Muscle of leg (tissue), 16 donors: ENCODE data around the gene PLPPR1. TPM values are rescaled to one million over a fixed set of nuclear protein-coding genes. Genes with fewer than 3 reads are reported as not detected.

Experiments used
- DNase-seq: peaks from one replicate; pipeline ENCODE4 v3.0.0; 2013
- H3K27ac ChIP-seq: one replicate; pipeline ENCODE4 v1.5.1; 2013; ENCODE audit warnings: mild to moderate bottlenecking, low read length, control low read depth
- H3K27me3 ChIP-seq: one replicate; pipeline ENCODE4 v1.6.1; 2013; ENCODE audit warnings: low read length; ENCODE audit not compliant: control insufficient read depth, insufficient read depth
- H3K36me3 ChIP-seq: one replicate; pipeline ENCODE4 v1.6.1; 2013; ENCODE audit warnings: low read length; ENCODE audit not compliant: control insufficient read depth, insufficient read depth
- H3K4me1 ChIP-seq: one replicate; pipeline ENCODE4 v1.6.1; 2013; ENCODE audit warnings: low read length; ENCODE audit not compliant: control insufficient read depth, insufficient read depth
- H3K4me3 ChIP-seq: one replicate; pipeline ENCODE4 v1.5.1; 2013; ENCODE audit warnings: low read length, control low read depth
- H3K9me3 ChIP-seq: replicated peaks from 2 replicates; pipeline ENCODE4 v1.6.1; 2013; ENCODE audit warnings: low read depth, low read length; ENCODE audit not compliant: control insufficient read depth
- WGBS: methylation state at CpG from one replicate; pipeline ENCODE4 v1.1.5; 2013; ENCODE audit warnings: missing lambda C conversion rate; ENCODE audit not compliant: insufficient coverage; 5-methylcytosine and 5-hydroxymethylcytosine counted together
- long read RNA-seq, 11 donors: transcript quantifications; one replicate each; lab custom pipeline, GENCODE V29; 2026
- polyA plus RNA-seq, 8 donors: library from polyadenylated mRNA; unstranded; fragments of 120-200 nt; gene quantifications; one replicate each; pipeline versions ENCODE4 v1.2.1 to v1.2.3, GENCODE V29; 2013; ENCODE audit warnings: inconsistent platforms in 1 of 8, low replicate concordance in 1 of 8; ENCODE audit not compliant: insufficient read length in 8 of 8, insufficient read depth in 1 of 8
- total RNA-seq: library from RNA; stranded (reverse); fragments of 120-200 nt; gene quantifications from one replicate; pipeline ENCODE4 v1.2.4, GENCODE V29; 2013

Gene PLPPR1
- total RNA-seq (2.3 TPM), polyA plus RNA-seq (1 to 10 TPM; 1.8 to 4.3 (median 3.2) TPM)
- long read RNA-seq, donor 1: 0 reads
- long read RNA-seq, donor 2: 0 reads
- long read RNA-seq, donor 3, partial matches to known transcripts: 8 of 10 reads
- long read RNA-seq, donor 3, other reads (novel, unspliced or antisense): 0 of 10 reads
- long read RNA-seq, donor 4, partial matches to known transcripts: 0 of 1 reads
- long read RNA-seq, donor 4, other reads (novel, unspliced or antisense): 0 of 1 reads
- long read RNA-seq, donor 5, partial matches to known transcripts: 5 of 5 reads
- long read RNA-seq, donor 5, other reads (novel, unspliced or antisense): 0 of 5 reads
- long read RNA-seq, donor 6, partial matches to known transcripts: 0 of 2 reads
- long read RNA-seq, donor 6, other reads (novel, unspliced or antisense): 0 of 2 reads
- long read RNA-seq, donor 7: 0 reads
- long read RNA-seq, donor 8: 0 reads
- long read RNA-seq, donor 9: 0 reads
- long read RNA-seq, donor 10: 0 reads
- long read RNA-seq, donor 11, partial matches to known transcripts: 6 of 6 reads
- long read RNA-seq, donor 11, other reads (novel, unspliced or antisense): 0 of 6 reads

DNA sequence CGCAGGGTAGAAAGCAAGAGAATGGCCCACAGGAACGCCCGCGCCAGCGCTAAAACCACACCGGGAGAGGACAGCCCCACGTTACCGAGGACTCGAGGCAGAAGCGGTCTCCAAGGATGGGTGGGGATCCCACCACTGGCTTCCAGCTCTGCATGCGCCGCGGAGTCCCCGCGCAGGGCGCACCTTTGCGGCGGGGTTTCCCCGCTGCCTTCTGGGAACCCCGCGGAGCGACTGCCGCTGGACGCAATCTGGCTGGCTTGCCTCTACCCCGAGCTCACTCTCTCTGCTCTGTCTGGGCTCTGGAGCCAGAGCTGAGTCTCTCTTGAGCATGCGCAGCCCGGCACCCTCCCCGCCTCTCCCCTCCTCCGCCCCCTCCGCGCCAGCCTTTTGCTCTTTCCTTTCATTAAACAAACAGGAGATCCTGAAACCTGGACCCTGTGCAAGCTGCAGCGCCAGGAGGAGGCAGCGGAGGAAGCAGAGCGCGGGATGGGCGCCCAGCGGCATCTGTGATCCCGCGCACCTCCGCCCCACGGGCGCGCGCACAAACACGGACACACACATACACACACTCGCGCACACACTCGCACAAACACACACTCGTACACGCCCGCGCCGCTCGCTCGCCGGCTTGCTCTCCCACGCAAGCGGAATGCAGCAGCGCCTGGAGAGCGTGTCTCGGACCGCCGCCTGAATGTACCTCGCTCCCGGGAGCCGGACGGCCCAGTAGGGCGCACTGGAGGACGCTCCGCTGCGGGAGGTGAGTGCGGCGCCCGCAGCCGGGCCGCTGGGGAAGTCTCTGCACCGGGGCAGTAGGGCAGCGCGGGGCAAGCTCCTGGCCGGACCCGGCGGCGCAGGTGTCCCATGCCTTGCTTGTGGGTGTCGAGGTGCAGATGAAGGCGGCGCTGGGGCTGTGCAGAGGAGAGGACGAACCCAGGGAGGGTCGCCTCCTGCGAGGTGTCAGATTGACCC is at the start of gene PLPPR1:
TSS of gene PLPPR1 (plus strand) at position 382 of the 969 bp plus-strand sequence.
- WGBS: under 1% methylated on average over 81 of the region's 89 CpGs
- Histone ChIP-seq H3K36me3 (no peaks in the 10 kb centered on the region), H3K4me3 (peak within 1 kb of the TSS; percentile 75), H3K27ac (no peak within 1 kb of the TSS), H3K9me3 (no peaks in the 10 kb centered on the region), H3K4me1 (peaks cover 22% of the 10 kb centered on the region), H3K27me3 (peaks cover 31% of the 10 kb centered on the region)
- peak; percentile 85 for DNase-seq

DNA sequence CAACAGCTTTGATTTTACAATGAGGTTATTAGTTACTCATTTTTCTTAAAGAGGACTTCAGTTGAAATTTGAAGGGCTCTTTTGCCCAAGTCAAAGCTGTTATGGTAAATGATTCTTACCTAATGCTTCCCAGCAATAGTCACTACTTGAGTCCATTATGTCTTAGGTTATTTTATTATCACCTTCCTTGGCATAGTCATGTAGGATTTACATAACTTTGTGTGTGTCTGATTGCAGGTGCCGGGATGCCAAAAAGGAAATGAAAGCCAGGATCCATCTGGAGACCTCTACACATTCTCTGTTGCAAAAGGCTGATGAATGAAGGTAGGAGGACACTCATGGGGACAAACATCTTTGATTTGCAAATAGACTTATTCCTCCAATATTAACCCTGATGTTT is 38.8 kb upstream of the PLPPR1 start:
- no CpG with 5 or more reads among the region's 1 CpG for WGBS
- no peaks in the 10 kb centered on the region for H3K4me1 ChIP-seq
- no peaks in the 10 kb centered on the region for H3K36me3 ChIP-seq
- H3K4me3 ChIP-seq: no peak overlapping the region
- no peaks in the 10 kb centered on the region for H3K27me3 ChIP-seq
- DNase-seq: no peak
- H3K9me3 ChIP-seq: no peaks in the 10 kb centered on the region
- no peak overlapping the region for H3K27ac ChIP-seq

DNA sequence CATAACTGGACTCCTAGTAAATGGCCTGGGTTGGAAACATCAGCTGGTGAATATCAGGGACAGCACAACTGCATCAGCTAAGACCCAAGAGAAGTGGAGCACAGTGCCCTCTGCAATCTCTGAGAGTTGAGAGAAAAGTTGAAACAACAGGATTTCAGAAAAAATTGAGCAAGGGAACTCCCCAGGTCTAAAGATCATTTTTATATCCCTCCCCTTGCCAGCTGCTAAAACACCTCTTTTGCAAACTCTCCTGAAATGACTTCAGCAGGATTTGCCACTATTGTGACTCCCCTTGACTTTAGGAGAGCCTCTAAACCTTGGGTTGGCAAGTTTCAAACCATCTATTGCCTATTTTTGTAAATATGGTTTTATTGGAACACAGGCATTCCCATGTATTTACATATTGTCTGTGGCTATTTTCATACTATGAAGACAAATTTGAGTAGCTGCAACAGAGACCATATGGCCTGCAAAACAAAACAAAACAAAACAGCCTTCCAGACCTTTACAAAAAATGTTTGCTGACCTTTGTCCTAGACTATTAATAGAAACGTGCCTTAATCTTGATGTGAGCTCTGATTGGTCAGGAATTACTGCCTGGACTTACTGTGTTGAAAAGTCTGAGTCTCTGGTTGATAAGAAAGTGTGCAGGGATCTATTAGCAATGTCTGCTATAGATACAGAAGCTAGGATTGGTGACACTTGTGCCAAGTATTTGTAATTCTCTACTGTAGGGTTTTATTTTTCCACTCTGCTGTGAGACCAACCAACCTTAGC is 37.7 kb upstream of the PLPPR1 start:
- WGBS: no CpG with 5 or more reads among the region's 1 CpG
- DNase-seq: no peak
- Histone ChIP-seq H3K36me3 (no peaks in the 10 kb centered on the region), H3K27ac (no peak overlapping the region), H3K4me1 (no peaks in the 10 kb centered on the region), H3K4me3 (no peak overlapping the region), H3K9me3 (no peaks in the 10 kb centered on the region), H3K27me3 (no peaks in the 10 kb centered on the region)

DNA sequence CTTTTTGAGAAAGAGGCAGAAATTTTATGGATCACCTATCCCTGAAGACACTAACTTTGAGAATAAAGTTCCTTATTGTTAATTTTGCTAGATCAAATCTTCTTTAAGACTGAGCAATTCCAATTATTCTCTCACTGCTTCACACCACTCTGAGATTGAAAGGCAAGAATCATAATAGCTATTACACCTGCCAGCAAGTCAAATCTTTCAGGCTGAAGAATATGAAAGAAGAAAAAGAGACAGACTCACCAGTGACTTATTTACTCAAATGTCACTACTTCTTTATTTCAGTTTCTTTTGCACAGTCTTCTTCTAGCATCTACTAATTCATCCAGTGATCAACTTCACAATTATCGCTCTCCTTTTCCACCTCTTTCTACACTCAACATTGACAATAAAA is 35.9 kb upstream of the PLPPR1 start:
- no peak overlapping the region for H3K27ac ChIP-seq
- no peak overlapping the region for H3K4me3 ChIP-seq
- DNase-seq: no peak
- no peaks in the 10 kb centered on the region for H3K36me3 ChIP-seq
- H3K27me3 ChIP-seq: no peaks in the 10 kb centered on the region
- H3K9me3 ChIP-seq: no peaks in the 10 kb centered on the region
- no peaks in the 10 kb centered on the region for H3K4me1 ChIP-seq
- no CpG with 5 or more reads among the region's 1 CpG for WGBS

DNA sequence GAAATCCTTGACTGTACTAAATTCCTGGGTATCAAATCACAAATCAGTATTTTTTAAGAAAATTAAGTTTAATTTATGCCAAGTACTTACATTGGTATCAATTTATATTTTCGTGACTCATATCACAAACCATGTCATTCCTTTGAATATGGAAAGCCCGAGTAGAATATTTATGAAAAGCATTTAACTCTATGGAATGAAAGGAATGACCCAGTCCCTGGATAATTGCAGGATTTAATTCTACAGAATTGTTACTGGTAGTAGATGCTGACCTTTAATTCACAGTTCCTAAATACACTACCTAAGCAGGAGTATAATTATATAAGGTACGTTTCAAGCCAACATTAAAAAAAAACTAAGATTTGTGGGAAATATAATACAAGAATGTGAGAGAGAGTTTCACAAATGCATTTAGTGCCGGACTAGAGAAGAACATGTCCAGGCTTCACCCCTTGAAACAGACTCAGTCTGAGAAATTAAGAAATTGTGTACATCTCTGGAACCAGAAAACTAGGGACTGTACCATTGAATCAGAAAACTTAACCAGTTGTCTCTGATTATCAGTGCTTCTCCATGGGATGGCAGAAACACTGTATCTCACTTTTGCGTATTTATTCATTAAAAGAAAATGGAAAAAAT is 28.5 kb upstream of the PLPPR1 start:
- WGBS: 100% methylated on average over 1 of the region's 5 CpGs
- H3K9me3 ChIP-seq: no peaks in the 10 kb centered on the region
- H3K4me3 ChIP-seq: no peak overlapping the region
- DNase-seq: no peak
- H3K27ac ChIP-seq: no peak overlapping the region
- H3K36me3 ChIP-seq: no peaks in the 10 kb centered on the region
- no peaks in the 10 kb centered on the region for H3K27me3 ChIP-seq
- H3K4me1 ChIP-seq: no peaks in the 10 kb centered on the region

DNA sequence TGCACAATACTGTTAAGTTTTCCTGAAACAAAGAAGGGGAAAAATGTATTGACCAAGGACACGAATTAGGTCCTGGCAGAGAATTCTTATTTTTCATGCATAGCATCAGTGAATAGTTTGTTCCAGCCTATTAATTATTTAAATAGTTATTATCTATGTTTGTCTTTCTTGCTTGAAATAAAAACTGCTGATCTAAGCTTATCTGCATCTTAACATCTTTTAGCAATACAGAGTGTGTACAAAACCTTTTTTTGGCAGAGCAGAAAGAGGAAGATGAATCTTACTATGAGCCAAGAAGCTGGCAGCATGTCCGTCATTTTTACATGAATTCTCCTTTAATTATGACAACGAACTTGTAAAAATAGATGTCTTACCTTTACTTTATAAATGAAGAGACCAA is 23.3 kb upstream of the PLPPR1 start:
- DNase-seq: no peak
- no peaks in the 10 kb centered on the region for H3K4me1 ChIP-seq
- H3K9me3 ChIP-seq: no peaks in the 10 kb centered on the region
- H3K27ac ChIP-seq: no peak overlapping the region
- H3K27me3 ChIP-seq: no peaks in the 10 kb centered on the region
- H3K4me3 ChIP-seq: no peak overlapping the region
- no CpG with 5 or more reads among the region's 3 CpGs for WGBS
- no peaks in the 10 kb centered on the region for H3K36me3 ChIP-seq

DNA sequence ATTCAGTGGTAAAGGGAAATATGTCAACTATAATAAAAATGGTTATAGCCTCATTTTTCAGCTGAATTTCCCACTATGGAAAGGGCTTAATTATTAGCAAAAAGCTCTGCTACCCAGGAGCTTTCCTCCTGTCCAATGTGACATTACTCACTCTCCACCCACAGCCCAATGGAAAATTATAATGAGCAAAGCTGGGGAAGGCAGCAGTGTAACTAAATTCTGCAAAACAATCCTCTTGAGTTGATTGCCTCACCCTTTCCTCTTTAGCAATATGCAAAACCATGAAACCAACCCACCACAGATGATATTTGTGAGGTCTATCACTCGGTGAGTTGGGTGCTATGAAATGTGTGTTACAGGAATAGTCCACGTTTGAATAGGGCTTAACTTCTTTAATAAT is 14.0 kb upstream of the PLPPR1 start:
- H3K27ac ChIP-seq: no peak overlapping the region

DNA sequence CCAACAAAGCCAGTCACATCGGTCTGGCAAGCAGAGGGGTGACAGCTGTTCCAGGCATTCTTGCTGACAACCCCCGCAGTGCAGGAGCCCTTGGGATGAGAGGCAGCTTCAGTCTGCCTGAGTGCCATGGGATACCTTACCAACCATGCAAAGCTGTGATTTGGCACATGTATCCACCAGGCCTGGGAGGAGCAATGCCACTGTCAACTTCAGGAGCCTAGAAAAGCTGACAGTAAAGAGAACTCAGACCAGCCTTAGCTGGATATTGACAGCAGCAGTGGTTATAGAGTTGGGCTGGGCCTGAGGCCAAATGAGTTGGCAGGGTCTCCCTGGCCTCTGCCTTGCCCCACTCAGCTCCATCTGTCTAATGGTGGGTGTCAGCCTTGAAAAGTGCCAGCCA is 10.1 kb upstream of the PLPPR1 start:
- Histone ChIP-seq H3K27me3 (no peaks in the 10 kb centered on the region), H3K27ac (peak overlapping the region; percentile 31), H3K36me3 (no peaks in the 10 kb centered on the region), H3K4me3 (no peak overlapping the region), H3K9me3 (no peaks in the 10 kb centered on the region), H3K4me1 (peaks cover 12% of the 10 kb centered on the region)
- DNase-seq: peak; percentile 76
- 60% methylated on average over 1 of the region's 2 CpGs for WGBS

More for the DNA sequence above, 14.0 kb upstream of the PLPPR1 start:
- Histone ChIP-seq H3K36me3 (no peaks in the 10 kb centered on the region), H3K4me1 (peaks cover 9% of the 10 kb centered on the region), H3K9me3 (no peaks in the 10 kb centered on the region), H3K4me3 (no peak overlapping the region), H3K27me3 (no peaks in the 10 kb centered on the region)
- no peak for DNase-seq
- WGBS: no CpG with 5 or more reads among the region's 2 CpGs

DNA sequence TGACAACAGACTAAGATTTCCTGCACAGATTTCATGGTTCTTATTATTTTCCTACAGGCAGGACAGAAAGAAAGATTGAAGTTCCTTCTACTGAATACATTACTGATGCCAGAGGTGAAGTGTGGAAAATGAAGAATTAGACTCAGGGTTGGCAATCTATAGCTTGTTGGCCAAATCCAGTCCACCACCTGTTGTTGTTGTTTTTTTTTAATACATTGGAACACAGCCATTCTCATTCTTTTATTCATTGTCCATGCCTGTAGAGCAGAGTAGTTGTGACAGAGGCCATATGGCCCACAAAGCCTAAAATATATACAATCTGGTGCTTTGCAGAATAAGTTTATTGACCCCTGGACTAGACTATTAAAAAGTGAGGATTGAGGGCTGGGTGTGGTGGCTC is 5.8 kb upstream of the PLPPR1 start:
- no peak overlapping the region for H3K27ac ChIP-seq
- peaks cover 5% of the 10 kb centered on the region for H3K27me3 ChIP-seq
- H3K4me1 ChIP-seq: peaks cover 21% of the 10 kb centered on the region
- H3K4me3 ChIP-seq: no peak overlapping the region
- H3K36me3 ChIP-seq: no peaks in the 10 kb centered on the region
- peak; percentile 53 for DNase-seq
- no peaks in the 10 kb centered on the region for H3K9me3 ChIP-seq
